Transverse colon (tissue), 4 donors: Measurements from ENCODE around the gene PAX7.

ENCODE experiments used
- POLR2AphosphoS5 ChIP-seq, 3 donors: sonication (generic); formaldehyde crosslinking; IDR thresholded peaks; one replicate each; pipeline ENCODE4 v1.6.1; 2016; ENCODE audit warnings: antibody characterized with exemption in 3 of 3
- TF ChIP-seq, protein P1 (sequence below), 5 experiments: fragments of 200-600 bp in 3 of 5; fragments of 450-650 bp in 2 of 5; sonication (generic) in 3 of 5; IDR thresholded peaks; 1 replicate in 2 of 5; 2 replicates in 3 of 5; pipeline ENCODE4 v1.5.1; 2016 to 2017; ENCODE audit warnings: antibody characterized with exemption in 5 of 5, inconsistent platforms in 3 of 5, mild to moderate bottlenecking in 2 of 5, moderate library complexity in 1 of 5

DNA sequence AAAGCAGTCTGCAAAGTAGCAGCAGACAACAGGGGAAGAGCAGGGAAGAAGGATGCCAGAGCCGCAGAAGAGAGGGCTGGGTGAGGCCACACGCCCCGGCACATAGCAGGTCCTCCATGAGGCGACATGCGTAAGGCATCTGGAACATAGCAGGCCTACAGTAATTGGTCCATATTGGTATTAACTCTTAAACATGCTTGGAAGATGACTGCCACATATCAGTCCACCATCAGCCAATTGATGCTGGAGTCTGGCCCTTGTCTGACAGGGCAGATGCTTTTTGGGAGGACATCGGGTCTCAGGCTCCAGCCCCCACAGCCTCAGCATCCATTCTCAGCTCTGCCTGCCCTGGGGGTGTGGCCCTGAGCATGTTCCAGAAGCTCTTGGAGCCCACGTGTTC is 135.1 kb downstream of the PAX7 start:
- TF ChIP-seq, protein P1, sequence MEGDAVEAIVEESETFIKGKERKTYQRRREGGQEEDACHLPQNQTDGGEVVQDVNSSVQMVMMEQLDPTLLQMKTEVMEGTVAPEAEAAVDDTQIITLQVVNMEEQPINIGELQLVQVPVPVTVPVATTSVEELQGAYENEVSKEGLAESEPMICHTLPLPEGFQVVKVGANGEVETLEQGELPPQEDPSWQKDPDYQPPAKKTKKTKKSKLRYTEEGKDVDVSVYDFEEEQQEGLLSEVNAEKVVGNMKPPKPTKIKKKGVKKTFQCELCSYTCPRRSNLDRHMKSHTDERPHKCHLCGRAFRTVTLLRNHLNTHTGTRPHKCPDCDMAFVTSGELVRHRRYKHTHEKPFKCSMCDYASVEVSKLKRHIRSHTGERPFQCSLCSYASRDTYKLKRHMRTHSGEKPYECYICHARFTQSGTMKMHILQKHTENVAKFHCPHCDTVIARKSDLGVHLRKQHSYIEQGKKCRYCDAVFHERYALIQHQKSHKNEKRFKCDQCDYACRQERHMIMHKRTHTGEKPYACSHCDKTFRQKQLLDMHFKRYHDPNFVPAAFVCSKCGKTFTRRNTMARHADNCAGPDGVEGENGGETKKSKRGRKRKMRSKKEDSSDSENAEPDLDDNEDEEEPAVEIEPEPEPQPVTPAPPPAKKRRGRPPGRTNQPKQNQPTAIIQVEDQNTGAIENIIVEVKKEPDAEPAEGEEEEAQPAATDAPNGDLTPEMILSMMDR (IDR thresholded peaks at IDR 0.05): no peak
- no peak for TF ChIP-seq POLR2AphosphoS5 (IDR thresholded peaks at IDR 0.05)
